ENCODE measurements around the gene PRDM5. TPM values are rescaled to one million over a fixed set of nuclear protein-coding genes. Genes with fewer than 3 reads are reported as not detected.

Gene PRDM5
- total and polyA plus RNA-seq, 2 donors, result 1.8 to 5.1 TPM

DNA sequence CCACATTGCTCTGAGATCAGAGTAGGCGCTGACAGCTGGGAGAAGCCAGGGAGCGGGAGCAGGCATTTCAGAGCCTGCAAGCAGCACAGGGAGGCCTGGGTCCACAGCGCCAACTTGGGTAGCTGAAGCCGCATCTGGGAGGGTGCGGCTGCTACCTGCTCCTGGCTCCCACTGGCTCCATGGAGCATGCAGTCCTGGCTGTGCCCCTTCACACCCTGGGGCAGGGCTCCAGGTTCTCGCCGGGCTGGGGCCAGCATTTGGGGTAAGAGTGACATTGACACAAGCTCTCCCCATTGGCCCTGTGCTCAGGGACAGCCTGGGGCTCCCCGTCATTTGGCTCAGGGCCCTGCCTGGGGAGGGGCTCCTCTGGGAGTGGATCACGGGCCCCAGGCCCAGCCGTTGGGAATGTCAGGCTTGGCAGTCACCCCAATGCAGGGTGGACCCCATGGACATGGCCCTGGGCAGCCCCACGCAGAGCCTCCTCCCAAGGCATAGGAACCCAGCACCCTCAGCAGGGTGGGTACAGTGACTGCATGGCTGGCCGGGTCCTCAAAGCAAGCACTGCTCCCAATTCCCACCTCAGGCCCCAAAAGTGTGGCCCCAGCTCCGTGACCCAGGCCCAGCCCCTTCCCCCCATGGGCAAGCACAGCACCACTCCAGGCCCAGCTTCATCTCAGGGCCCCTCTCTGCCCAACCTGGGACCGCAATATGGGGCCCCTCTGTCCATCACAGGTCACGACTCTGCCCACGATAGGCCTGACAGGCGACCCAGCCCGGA, 82.4 kb downstream of the PRDM5 start:
- 96% methylated on average over 18 of the region's 18 CpGs for WGBS
- Histone ChIP-seq H3K27ac (ENCODE audit: low read depth in 1 of 2, low read length in 1 of 2) (no peak overlapping the region), H3K36me3 (ENCODE audit: control insufficient read depth in 2 of 2, insufficient read depth in 2 of 2, low read length in 1 of 2) (no peaks in the 10 kb centered on the region), H3K4me3 (ENCODE audit: low read length in 2 of 2) (no peak overlapping the region), H3K27me3 (ENCODE audit: control insufficient read depth in 2 of 2, insufficient read depth in 1 of 2, low read length in 1 of 2) (no peaks in the 10 kb centered on the region), H3K4me1 (ENCODE audit: control insufficient read depth in 2 of 2, insufficient read depth in 2 of 2, low read length in 2 of 2) (no peaks in the 10 kb centered on the region), H3K9me3 (ENCODE audit: control insufficient read depth in 2 of 2, insufficient read depth in 1 of 2, low read length in 1 of 2) (peaks cover 0 to 10% of the 10 kb centered on the region in 2 donors)
- DNase-seq (ENCODE audit: low read depth in 6 of 9, low spot score in 9 of 9), result no peak

DNA sequence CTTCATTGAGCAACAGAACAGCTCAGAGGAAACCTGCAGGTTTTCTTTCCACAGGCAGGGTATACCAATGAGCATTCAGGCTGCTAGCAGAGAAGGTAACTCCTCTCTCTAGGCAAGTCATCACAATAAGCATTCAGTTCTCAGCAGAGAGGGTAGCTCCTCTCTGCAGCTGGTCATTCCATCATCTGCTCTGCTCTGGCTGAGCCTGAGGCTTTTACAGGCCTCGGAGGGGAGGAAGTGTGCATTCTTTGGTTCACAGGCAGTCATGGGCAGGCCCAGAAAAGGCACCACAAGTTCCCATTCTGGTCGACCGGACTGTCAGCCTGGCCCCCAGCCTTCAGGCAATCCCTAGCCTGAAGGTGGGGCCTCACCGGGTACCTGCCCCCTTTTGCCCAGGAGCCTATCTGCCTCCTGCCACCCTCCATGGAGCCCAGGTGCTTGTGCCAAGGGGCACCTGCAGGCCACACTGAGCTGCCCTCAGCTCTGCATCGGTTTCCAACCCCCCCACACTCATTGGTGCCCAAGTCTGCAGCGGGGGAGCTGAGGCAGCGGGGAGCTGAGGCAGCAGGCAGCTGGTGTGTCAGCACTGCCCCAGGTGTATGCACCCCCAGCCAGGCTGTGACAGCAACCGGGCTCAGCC, 83.1 kb downstream of the PRDM5 start:
- no peak overlapping the region for H3K4me3 ChIP-seq (ENCODE audit: low read length in 2 of 2)
- WGBS, result 95% methylated on average over 8 of the region's 8 CpGs
- H3K9me3 ChIP-seq (ENCODE audit: control insufficient read depth in 2 of 2, insufficient read depth in 1 of 2, low read length in 1 of 2), result peaks cover 0 to 10% of the 10 kb centered on the region in 2 donors
- no peaks in the 10 kb centered on the region for H3K36me3 ChIP-seq (ENCODE audit: control insufficient read depth in 2 of 2, insufficient read depth in 2 of 2, low read length in 1 of 2)
- H3K27me3 ChIP-seq (ENCODE audit: control insufficient read depth in 2 of 2, insufficient read depth in 1 of 2, low read length in 1 of 2), result no peaks in the 10 kb centered on the region
- DNase-seq (ENCODE audit: low read depth in 6 of 9, low spot score in 9 of 9), result no peak
- no peak overlapping the region for H3K27ac ChIP-seq (ENCODE audit: low read depth in 1 of 2, low read length in 1 of 2)
- no peaks in the 10 kb centered on the region for H3K4me1 ChIP-seq (ENCODE audit: control insufficient read depth in 2 of 2, insufficient read depth in 2 of 2, low read length in 2 of 2)

DNA sequence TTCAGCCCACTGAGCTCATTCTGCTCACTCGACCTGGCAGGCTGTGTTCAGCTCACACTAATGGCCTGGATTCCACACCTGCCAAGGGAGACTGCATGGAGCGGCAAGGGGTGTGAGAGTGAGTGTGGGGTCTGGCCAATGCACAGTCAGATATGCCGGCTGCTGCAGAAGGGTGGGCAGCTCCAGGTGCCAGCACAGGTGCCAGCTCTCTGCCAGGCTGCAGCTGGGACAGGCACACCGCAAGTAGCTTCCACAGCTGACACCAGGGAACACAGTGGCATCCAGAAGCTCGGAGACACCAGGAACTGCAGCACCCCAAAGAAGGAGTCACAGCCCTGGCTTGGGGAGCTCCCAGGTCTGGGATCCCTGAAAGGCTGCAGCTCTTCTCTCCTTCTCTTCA, 83.7 kb downstream of the PRDM5 start:
- Histone ChIP-seq H3K27ac (ENCODE audit: low read depth in 1 of 2, low read length in 1 of 2) (no peak overlapping the region), H3K9me3 (ENCODE audit: control insufficient read depth in 2 of 2, insufficient read depth in 1 of 2, low read length in 1 of 2) (peaks cover 0 to 10% of the 10 kb centered on the region in 2 donors), H3K36me3 (ENCODE audit: control insufficient read depth in 2 of 2, insufficient read depth in 2 of 2, low read length in 1 of 2) (no peaks in the 10 kb centered on the region), H3K4me1 (ENCODE audit: control insufficient read depth in 2 of 2, insufficient read depth in 2 of 2, low read length in 2 of 2) (no peaks in the 10 kb centered on the region), H3K27me3 (ENCODE audit: control insufficient read depth in 2 of 2, insufficient read depth in 1 of 2, low read length in 1 of 2) (no peaks in the 10 kb centered on the region), H3K4me3 (ENCODE audit: low read length in 2 of 2) (no peak overlapping the region)
- WGBS, result 95% methylated on average over 5 of the region's 5 CpGs
- DNase-seq (ENCODE audit: low read depth in 6 of 9, low spot score in 9 of 9), result no peak

DNA sequence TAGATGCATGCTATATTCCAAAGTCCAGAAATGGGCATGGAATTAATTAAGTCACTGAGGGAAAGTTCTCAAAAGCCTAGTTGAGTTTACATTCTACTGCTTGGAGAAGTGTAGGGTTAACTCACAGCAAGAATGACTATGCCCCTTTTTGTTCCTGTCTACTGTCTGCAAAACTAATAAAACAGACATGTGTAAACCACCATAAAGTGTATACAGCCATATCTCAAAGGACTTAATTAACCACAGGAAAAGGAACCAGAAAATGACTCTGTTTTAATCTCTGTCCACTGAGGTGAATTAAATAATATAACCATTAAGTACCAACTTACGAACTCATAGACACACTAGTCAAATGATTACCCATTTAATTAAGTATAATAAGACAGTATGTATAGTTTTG, 84.9 kb downstream of the PRDM5 start:
- Histone ChIP-seq H3K27ac (ENCODE audit: low read depth in 1 of 2, low read length in 1 of 2) (no peak overlapping the region), H3K4me1 (ENCODE audit: control insufficient read depth in 2 of 2, insufficient read depth in 2 of 2, low read length in 2 of 2) (no peaks in the 10 kb centered on the region), H3K4me3 (ENCODE audit: low read length in 2 of 2) (no peak overlapping the region), H3K27me3 (ENCODE audit: control insufficient read depth in 2 of 2, insufficient read depth in 1 of 2, low read length in 1 of 2) (no peaks in the 10 kb centered on the region), H3K36me3 (ENCODE audit: control insufficient read depth in 2 of 2, insufficient read depth in 2 of 2, low read length in 1 of 2) (no peaks in the 10 kb centered on the region), H3K9me3 (ENCODE audit: control insufficient read depth in 2 of 2, insufficient read depth in 1 of 2, low read length in 1 of 2) (peaks cover 0 to 10% of the 10 kb centered on the region in 2 donors)
- WGBS, result 94% methylated on average over 1 of the region's 1 CpG
- DNase-seq (ENCODE audit: low read depth in 6 of 9, low spot score in 9 of 9), result no peak

DNA sequence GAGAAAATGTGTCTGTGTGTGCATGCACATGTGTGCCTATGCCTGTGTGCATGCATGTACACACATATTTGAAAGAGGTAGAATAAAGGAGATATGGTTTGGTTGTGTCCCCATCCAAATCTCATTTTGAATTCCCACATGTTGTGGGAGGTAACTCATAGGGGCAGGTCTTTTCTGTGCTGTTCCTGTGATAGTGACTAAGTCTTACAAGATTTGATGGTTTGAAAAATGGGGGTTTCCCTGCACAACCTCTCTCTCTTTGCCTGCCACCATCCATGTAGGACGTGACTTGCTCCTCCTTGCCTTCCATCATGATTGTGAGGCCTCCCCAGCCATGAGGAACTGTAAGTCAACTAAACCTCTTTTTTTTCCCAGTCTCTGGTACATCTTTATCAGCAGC, 87.2 kb downstream of the PRDM5 start:
- H3K4me1 ChIP-seq (ENCODE audit: control insufficient read depth in 2 of 2, insufficient read depth in 2 of 2, low read length in 2 of 2), result no peaks in the 10 kb centered on the region
- no peak overlapping the region for H3K27ac ChIP-seq (ENCODE audit: low read depth in 1 of 2, low read length in 1 of 2)
- H3K36me3 ChIP-seq (ENCODE audit: control insufficient read depth in 2 of 2, insufficient read depth in 2 of 2, low read length in 1 of 2), result no peaks in the 10 kb centered on the region
- no peak overlapping the region for H3K4me3 ChIP-seq (ENCODE audit: low read length in 2 of 2)
- DNase-seq (ENCODE audit: low read depth in 6 of 9, low spot score in 9 of 9), result no peak
- H3K9me3 ChIP-seq (ENCODE audit: control insufficient read depth in 2 of 2, insufficient read depth in 1 of 2, low read length in 1 of 2), result peaks cover 0 to 10% of the 10 kb centered on the region in 2 donors
- WGBS, result 98% methylated on average over 1 of the region's 1 CpG
- no peaks in the 10 kb centered on the region for H3K27me3 ChIP-seq (ENCODE audit: control insufficient read depth in 2 of 2, insufficient read depth in 1 of 2, low read length in 1 of 2)

DNA sequence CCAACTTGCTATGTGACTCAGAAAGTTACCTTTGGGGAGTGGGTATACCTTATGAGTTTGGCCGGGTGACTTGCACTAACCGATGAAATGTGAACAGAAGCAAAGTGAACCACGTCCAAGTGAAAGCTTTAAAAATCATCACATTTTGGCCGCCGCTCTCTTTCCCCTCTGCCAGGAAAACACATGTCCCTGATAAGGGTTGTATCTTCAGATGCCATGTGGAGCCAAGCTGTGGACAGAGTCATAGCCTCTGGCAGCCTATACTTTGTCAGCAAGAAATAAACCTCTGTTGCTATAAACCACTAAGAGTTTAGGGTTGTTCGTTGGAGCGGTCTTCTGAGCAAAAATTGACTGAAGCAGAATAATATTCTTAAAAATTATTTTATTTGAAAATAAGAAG, 92.3 kb downstream of the PRDM5 start:
- Histone ChIP-seq H3K27me3 (ENCODE audit: control insufficient read depth in 2 of 2, insufficient read depth in 1 of 2, low read length in 1 of 2) (no peaks in the 10 kb centered on the region), H3K9me3 (ENCODE audit: control insufficient read depth in 2 of 2, insufficient read depth in 1 of 2, low read length in 1 of 2) (no peaks in the 10 kb centered on the region), H3K4me1 (ENCODE audit: control insufficient read depth in 2 of 2, insufficient read depth in 2 of 2, low read length in 2 of 2) (no peaks in the 10 kb centered on the region), H3K36me3 (ENCODE audit: control insufficient read depth in 2 of 2, insufficient read depth in 2 of 2, low read length in 1 of 2) (no peaks in the 10 kb centered on the region), H3K27ac (ENCODE audit: low read depth in 1 of 2, low read length in 1 of 2) (no peak overlapping the region), H3K4me3 (ENCODE audit: low read length in 2 of 2) (no peak overlapping the region)
- DNase-seq (ENCODE audit: low read depth in 6 of 9, low spot score in 9 of 9), result no peak
- 97% methylated on average over 7 of the region's 7 CpGs for WGBS

DNA sequence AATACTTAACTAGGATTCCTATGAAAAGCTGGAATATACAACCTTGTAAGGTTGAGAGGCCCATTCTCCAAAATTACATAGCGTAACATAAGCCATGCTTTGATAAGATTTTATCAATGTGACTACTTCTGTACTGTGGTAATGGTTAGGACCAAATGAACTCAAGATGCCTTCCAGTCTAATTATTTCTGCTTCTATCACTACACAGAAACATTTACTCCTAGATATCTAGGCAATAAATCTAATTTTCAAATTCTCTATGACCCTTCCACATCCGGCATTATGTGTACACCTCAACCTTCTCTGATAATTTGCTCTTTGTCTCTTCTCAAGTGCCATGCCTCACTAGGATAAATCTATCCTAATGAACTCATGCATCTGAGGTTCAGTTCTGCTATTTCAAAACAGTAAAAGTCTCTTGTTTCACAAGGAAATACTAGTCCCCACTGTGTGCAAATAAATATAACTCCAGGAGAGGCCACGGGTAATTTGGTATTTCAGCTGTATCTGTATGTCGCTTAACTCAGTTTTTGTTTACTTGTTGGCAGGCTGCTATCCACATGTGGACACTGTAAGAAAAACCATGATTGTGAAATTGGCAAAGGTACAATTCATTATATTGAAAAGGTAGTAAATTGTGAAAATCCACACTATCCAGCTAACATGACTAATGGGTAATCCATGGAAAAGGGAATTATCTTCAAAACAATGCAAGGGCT, 93.3 kb downstream of the PRDM5 start:
- H3K36me3 ChIP-seq (ENCODE audit: control insufficient read depth in 2 of 2, insufficient read depth in 2 of 2, low read length in 1 of 2), result no peaks in the 10 kb centered on the region
- H3K27me3 ChIP-seq (ENCODE audit: control insufficient read depth in 2 of 2, insufficient read depth in 1 of 2, low read length in 1 of 2), result no peaks in the 10 kb centered on the region
- no peak overlapping the region for H3K4me3 ChIP-seq (ENCODE audit: low read length in 2 of 2)
- WGBS, result 70% methylated on average over 4 of the region's 4 CpGs
- no peaks in the 10 kb centered on the region for H3K9me3 ChIP-seq (ENCODE audit: control insufficient read depth in 2 of 2, insufficient read depth in 1 of 2, low read length in 1 of 2)
- H3K27ac ChIP-seq (ENCODE audit: low read depth in 1 of 2, low read length in 1 of 2), result no peak overlapping the region
- no peak for DNase-seq (ENCODE audit: low read depth in 6 of 9, low spot score in 9 of 9)
- H3K4me1 ChIP-seq (ENCODE audit: control insufficient read depth in 2 of 2, insufficient read depth in 2 of 2, low read length in 2 of 2), result no peaks in the 10 kb centered on the region

DNA sequence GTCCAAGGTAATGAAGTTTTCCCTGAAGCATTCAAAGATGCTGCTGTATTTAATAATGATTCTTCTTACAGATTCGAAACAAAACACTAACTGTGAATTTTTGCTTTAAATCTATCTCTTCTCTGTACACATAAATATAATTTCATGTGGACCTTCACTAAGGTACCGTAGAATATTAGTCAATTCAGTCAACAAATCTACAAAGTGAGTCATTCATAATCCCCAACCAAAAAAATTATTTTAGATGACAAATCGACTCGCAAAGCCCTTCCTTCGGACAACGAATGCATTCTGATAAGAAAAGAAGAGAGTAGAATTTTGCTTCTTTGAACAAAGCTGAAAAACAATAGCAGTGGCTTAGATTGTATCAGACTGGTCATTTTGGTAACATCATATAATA, 95.7 kb downstream of the PRDM5 start:
- no peak overlapping the region for H3K27ac ChIP-seq (ENCODE audit: low read depth in 1 of 2, low read length in 1 of 2)
- no peaks in the 10 kb centered on the region for H3K4me1 ChIP-seq (ENCODE audit: control insufficient read depth in 2 of 2, insufficient read depth in 2 of 2, low read length in 2 of 2)
- 97% methylated on average over 6 of the region's 6 CpGs for WGBS
- no peak overlapping the region for H3K4me3 ChIP-seq (ENCODE audit: low read length in 2 of 2)
- no peaks in the 10 kb centered on the region for H3K36me3 ChIP-seq (ENCODE audit: control insufficient read depth in 2 of 2, insufficient read depth in 2 of 2, low read length in 1 of 2)
- no peak for DNase-seq (ENCODE audit: low read depth in 6 of 9, low spot score in 9 of 9)
- H3K27me3 ChIP-seq (ENCODE audit: control insufficient read depth in 2 of 2, insufficient read depth in 1 of 2, low read length in 1 of 2), result no peaks in the 10 kb centered on the region
- no peaks in the 10 kb centered on the region for H3K9me3 ChIP-seq (ENCODE audit: control insufficient read depth in 2 of 2, insufficient read depth in 1 of 2, low read length in 1 of 2)

DNA sequence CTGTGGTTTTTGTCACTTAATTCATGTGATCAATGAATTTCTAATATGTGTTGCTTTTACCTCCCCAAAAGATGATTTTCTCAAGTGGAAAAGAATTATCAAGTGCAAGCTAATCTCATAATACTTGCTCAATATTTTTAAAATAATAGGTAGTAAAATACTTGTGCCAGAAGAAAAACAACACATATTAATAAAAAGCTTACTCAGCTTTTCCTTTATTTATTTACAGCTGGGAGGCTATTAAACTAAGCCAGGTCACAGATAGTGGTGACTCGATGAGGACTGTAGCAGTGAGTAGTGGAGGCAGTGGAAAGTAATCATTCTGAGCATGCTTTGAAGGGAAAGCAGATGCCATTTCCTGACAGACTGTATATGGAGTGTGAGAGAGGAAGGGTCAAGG, 96.1 kb downstream of the PRDM5 start:
- DNase-seq (ENCODE audit: low read depth in 6 of 9, low spot score in 9 of 9), result no peak
- Histone ChIP-seq H3K36me3 (ENCODE audit: control insufficient read depth in 2 of 2, insufficient read depth in 2 of 2, low read length in 1 of 2) (no peaks in the 10 kb centered on the region), H3K4me1 (ENCODE audit: control insufficient read depth in 2 of 2, insufficient read depth in 2 of 2, low read length in 2 of 2) (no peaks in the 10 kb centered on the region), H3K9me3 (ENCODE audit: control insufficient read depth in 2 of 2, insufficient read depth in 1 of 2, low read length in 1 of 2) (no peaks in the 10 kb centered on the region), H3K27ac (ENCODE audit: low read depth in 1 of 2, low read length in 1 of 2) (no peak overlapping the region), H3K27me3 (ENCODE audit: control insufficient read depth in 2 of 2, insufficient read depth in 1 of 2, low read length in 1 of 2) (no peaks in the 10 kb centered on the region), H3K4me3 (ENCODE audit: low read length in 2 of 2) (no peak overlapping the region)
- WGBS, result 79% methylated on average over 1 of the region's 1 CpG
